Coronary artery (tissue), 2 donors: ENCODE data around the gene JAZF1.

ENCODE experiments used
- DNase-seq: peaks from one replicate; pipeline ENCODE4 v3.0.0-alpha.2; 2017; ENCODE audit warnings: low spot score
- H3K27ac ChIP-seq, 2 donors: fragments of 200-600 bp; sonication (generic); one replicate each; pipeline ENCODE4 v1.5.1; 2016 to 2019
- H3K4me3 ChIP-seq: fragments of 200-600 bp; sonication (generic); 2 replicates; pipeline ENCODE4 v1.5.1; 2016; ENCODE audit warnings: mild to moderate bottlenecking, moderate library complexity
- TF ChIP-seq, protein P1 (sequence below): fragments of 200-600 bp; sonication (generic); IDR thresholded peaks from one replicate; pipeline ENCODE4 v1.5.1; 2019; ENCODE audit warnings: antibody characterized with exemption

The JAZF1 gene

DNA sequence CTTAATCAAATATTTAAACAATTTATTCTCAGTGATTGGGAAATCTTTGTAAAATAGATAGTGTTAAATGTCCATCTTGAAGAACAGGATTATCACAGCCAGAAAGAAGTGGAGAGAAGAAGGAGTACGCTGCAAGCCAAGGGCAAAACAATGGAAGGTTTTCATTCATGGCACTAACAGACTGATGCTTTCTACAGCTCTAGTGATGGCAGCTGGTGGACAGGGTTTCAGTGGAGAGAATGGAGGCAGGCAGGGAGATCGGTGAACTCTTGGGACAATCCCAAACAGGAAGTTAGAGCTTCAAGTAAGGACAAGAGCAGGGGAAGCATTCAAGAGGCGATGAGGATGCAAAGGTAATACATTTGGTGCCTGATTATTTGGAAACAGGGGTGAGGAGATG, 207.0 kb downstream of the JAZF1 start:
- H3K27ac ChIP-seq, result no peak overlapping the region
- DNase-seq, result no peak
- no peak overlapping the region for H3K4me3 ChIP-seq
- TF ChIP-seq, protein P1, sequence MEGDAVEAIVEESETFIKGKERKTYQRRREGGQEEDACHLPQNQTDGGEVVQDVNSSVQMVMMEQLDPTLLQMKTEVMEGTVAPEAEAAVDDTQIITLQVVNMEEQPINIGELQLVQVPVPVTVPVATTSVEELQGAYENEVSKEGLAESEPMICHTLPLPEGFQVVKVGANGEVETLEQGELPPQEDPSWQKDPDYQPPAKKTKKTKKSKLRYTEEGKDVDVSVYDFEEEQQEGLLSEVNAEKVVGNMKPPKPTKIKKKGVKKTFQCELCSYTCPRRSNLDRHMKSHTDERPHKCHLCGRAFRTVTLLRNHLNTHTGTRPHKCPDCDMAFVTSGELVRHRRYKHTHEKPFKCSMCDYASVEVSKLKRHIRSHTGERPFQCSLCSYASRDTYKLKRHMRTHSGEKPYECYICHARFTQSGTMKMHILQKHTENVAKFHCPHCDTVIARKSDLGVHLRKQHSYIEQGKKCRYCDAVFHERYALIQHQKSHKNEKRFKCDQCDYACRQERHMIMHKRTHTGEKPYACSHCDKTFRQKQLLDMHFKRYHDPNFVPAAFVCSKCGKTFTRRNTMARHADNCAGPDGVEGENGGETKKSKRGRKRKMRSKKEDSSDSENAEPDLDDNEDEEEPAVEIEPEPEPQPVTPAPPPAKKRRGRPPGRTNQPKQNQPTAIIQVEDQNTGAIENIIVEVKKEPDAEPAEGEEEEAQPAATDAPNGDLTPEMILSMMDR, result no peak

DNA sequence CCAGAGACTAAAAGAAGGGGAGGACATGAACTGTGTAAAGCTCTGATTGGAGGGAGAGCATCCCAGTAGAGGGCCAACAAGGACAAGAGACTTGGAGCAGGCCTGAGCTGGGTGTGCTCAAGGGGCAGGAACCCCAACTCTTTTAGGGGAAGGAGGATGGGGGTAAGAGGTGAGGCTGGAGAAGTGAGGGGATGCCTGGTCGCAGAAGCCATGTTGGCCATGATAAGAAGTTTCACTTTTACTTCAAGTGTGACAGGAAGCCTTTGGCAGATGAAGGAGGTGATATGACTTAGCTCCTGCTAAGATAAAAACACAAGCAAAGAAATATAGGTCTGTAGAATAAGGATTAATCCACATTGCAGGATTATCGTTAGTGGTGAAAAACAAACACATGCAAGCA, 208.3 kb downstream of the JAZF1 start:
- no peak for DNase-seq
- Histone ChIP-seq H3K27ac (no peak overlapping the region), H3K4me3 (no peak overlapping the region)
- TF ChIP-seq, protein P1, result no peak

DNA sequence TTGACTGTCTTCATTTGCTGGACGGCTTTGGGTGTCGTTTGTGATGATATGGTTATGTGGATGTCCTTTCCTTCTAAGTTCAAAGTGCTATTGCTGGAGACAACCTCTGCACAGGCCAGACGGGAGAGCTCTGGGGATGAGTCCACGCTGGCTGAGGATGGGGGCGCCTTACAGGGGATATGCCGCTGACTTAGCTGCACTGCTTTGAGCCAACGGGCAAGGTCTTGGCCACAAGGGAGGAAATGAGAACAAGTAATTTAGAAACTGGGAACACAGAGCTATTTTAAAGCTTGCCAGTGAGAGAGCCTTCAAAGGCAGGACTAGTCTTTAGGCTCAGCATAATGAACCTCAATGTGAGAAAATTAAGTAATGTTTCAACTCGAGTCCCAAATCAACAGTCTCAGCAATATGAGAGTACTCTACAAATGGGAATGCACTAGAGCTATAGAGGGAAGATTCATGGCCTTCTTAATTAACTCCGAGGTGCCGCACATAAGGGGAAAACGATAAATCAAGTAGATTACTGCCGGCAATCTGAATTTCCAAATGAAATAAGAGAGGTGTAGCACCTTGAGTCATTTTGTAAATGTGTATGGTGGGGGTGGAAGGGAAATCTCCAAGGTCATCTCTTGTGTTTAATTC, 209.3 kb downstream of the JAZF1 start:
- TF ChIP-seq, protein P1, result no peak

DNA sequence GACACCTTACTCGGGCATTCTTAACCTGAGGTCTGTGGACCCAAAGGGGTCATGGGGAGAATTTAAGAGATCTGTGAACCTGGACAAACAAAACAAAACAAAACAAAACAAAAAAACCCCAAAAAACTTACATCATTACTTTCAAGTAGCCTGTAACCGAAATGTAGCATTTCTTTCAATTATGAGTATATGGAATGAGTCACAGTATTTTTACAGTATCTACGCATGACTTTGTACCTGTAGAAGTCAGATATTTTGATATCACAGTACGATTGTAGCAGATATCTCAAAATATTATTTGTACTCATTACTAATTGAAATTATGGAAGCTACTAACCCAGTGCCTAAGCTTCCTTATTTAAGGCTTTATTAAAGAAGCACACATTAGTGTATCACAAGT, 210.2 kb downstream of the JAZF1 start:
- Histone ChIP-seq H3K27ac (no peak overlapping the region), H3K4me3 (no peak overlapping the region)
- DNase-seq, result no peak
- TF ChIP-seq, protein P1, result no peak

More for the DNA sequence above, 209.3 kb downstream of the JAZF1 start:
- no peak for DNase-seq
- Histone ChIP-seq H3K4me3 (no peak overlapping the region), H3K27ac (no peak overlapping the region)

DNA sequence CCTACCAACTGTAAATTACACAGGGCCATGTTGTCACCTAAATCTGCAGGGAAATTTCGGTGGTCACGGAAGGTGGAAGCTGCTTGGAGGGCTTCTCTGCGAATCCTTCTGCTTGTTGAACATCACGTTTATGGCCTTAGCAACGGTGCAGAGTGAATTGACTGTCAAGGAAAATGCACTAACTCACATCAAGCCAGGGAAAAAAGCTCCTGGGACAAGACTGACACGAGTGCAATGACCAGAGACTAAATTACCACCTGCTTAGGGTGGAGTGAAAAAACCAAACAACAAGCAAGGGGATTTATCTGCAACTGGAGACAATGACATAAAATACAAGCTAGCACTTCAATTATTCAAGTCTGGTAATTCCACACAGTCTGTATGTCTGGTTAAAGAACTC, 211.2 kb downstream of the JAZF1 start:
- TF ChIP-seq, protein P1, result no peak
- no peak overlapping the region for H3K27ac ChIP-seq
- no peak for DNase-seq
- H3K4me3 ChIP-seq, result no peak overlapping the region

DNA sequence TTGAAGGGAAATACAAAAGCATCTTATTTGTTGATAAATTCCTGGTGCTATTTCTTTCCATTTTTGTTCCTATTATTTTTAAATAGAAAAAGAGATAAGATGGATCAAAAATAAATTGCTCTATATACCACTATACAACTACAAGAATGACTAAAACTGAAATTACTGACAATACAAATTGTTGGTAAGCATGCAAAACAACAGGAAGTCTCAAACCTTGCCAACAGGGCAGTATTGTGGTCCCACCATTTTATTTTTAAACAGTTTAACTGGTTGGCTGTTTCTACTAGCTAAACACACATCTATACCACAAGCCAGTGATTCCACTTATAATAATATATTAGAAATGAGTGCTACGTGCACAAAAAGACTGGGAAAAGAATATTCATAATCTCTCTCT, 213.0 kb downstream of the JAZF1 start:
- Histone ChIP-seq H3K4me3 (no peak overlapping the region), H3K27ac (no peak overlapping the region)
- no peak for DNase-seq
- TF ChIP-seq, protein P1, result no peak

DNA sequence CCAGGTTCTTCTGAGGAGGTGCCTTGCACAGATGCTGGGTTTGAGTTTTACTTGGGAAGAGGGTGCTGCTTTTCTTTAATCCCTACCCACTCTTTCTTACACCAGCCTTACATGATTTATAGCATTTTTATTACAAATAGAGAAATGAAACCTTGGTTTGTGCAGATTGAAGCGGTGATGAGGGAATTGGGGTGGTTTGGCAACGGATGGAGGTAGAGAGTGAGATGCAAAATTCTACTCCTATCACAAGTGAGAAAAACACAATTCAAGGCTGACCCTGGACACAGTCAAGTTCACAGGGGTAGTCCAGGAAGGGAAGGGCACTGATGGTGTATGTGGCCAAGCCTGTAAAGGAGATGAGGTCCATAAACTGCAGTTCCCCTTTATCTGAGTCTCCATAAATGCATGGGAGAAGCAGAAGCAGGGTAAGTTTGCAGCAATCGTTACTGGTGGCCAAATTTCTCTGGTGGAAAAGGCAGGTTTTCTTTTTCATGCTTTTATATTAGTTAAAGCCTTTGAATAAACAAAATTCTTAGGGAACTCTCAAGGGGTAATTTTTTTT, 214.3 kb downstream of the JAZF1 start:
- TF ChIP-seq, protein P1, result no peak
- Histone ChIP-seq H3K27ac (no peak overlapping the region), H3K4me3 (no peak overlapping the region)
- no peak for DNase-seq
